Retina (tissue), 1 donor: ENCODE results near the gene CASZ1.

Source experiments
- DNase-seq: peaks from one replicate; pipeline ENCODE4 v3.0.0-alpha.2; 2016

The CASZ1 gene

DNA sequence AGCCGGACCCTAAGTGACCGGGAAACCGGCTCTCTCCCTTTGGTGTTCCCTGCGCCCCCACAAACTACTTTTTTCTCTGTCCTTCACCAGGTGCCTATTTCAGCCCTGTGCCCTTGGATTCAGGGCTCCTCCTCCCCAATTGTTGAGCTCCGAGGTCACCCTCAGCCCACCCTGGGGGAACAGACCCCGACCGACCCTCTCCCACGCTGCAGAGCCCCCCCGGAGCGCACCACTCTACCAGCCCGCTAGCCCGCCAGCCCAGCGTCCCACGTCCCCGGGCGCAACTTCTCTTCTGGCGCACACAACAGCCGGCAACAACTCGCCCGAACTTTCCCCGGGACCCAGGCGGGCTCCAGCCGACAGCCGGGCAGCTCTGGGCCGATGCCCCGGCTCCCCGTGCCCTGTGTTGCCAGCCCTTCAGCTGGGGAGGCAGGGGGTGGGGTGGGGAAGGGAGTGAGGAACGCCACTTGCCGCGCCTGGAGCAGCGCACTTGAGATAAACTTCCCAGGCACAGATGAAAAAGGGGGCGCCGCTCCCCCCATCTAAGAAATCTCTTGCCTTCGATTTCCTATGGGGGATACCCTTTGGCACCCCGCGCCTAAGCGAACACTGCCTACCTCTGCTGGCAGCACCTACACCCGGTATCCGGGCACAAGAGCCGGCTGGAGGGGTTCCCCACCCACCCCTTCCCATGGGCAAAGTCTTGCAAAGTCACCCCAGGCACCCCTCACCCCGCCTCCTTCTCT lies 997 bp downstream of the CASZ1 start:
- no peak for DNase-seq

DNA sequence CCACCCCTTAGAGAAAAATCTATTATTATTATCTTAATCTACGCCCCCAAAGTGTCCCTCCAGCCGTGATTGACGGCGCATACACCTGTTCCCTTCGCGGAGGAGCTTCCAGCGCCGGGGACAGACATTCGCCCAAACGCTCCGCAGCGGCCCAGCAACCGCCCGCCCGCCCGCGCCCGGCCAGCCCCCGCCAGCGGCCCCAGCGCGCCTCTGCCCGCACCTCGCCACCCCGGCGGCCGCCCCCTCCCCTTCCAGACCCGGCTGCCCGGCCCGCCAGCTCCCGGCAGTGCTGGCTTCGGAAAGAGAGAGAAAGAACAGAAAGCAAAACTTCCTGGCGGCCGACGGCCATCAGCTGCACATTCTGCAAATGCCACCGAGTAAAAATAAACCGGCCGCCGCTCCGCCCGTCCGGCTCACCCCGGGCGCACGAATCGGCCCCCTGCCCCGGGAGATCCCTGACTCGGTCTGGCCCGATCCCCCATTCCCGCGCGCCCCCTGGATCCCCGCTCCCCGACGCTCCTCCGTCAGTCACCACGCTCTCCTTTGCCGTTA lies 1.6 kb downstream of the CASZ1 start:
- DNase-seq, result no peak

- DNase-seq, result no peak
These were observed 3.3 kb downstream of the CASZ1 start for GRCh38 chr1:10793129-10793651.

DNA sequence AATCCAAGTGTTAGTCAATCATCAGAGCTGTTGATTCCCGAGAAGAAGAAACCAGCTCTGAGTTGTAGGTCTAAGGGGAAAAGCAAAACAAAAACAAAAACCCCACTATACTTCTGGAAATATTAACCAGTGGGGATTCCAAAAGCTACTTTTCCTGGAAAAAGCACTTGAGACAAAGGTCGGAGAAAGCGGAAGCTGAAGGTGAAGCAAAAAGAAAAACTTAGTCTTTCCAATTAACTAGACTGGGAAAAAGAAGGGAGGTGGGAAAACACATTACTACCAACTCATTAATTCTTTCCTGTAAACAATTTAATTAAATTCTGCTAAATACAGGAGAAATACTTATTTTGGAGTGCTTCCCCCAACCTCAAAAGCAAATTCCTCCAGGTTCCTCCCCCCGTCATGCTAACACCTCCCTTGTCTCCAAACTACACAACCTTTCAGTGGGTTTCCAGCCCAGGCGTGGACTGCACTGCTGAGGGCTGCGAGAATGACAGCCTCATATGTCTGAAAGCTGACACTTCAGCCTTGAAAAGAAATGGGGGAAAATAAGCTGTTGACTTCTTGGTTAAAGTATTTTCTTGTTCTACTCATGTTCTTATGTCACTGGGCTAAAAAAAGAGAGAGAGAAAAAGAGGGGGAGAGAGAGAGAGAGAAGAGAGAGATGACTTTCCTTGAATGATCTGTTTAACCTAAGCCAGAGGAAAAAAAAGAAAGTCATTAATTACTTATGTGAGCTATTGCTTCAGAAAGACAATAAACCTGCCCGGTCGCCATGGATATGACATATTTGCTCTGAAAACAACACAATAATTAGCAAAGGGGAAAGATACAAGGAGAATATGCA lies 5.1 kb downstream of the CASZ1 start:
- DNase-seq, result no peak

DNA sequence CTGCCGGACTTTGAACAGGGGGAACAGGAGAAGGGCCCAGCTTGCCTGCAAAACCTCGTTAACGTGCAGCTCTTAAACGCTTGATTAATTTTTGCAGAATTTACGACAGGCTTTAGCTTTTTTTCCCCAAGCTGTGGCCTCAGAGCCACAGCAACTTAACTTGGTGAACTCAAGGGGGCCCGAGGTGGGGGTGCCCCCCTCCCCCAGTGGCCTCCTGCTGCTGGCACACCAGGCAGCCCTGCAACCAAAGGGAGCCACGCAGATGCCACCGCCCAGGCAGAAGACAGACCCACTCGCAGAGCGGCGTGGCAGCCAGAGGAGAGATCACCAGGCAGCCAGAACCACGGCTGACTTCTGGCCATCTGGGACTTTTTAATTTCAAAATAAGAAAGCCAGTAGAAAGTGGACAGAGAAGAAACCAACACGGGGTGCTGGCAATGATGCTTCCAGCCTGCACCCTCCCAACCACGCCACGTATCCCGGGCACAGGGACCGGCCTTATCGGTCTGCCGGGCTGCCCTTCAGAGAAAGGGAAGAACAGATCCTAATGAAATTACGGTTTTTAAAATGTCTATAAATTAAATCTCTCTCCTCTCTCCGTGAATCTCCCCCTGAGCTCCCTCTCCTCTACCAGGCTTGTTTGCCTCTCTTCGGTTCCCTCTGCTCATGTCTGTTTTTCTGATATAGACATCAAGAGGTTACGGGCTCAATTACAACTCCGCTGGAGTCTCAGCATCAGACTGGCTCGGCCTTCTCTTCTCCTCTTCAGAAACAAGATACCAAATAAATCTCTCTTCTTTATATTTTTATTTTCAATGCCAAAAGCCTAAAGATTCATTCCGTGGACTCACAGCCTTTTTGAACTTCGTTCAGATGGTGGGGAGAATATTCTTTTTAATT lies 6.4 kb downstream of the CASZ1 start:
- DNase-seq, result no peak

DNA sequence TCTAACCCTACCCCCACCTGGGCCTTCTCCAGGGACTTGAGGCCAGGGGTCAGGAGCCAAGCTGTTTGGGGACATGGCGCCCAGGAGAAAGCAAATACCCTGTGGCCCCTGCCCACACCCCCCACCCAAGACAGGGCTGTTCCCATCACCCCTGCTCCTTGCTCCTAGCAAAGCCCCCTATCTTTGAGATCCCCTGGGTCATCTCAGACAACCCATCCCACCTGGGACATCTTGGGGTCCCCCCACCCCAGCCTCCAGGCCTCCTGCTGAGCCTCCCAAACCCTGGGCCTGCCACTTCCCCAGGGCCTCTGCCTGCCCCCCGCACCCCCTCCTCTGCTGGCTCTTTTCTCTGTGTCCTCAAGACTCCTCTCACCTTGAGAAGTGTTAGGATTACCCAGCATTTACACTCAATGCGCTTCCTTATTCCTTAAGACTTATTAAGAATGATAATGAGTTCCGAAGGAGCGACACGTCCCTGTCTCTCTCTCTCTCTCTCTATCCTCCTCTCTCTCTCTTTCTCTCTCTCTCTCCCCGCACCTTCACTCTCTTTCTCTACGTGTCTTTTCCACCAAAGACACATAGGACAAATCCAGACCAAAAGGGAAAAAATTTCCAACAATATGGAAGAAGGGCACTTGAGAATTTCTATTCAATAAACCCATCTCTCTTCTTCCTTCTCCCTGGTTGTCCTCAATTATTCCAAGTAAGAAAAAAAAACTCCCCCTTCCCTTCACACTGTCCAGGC lies 7.2 kb downstream of the CASZ1 start:
- no peak for DNase-seq

DNA sequence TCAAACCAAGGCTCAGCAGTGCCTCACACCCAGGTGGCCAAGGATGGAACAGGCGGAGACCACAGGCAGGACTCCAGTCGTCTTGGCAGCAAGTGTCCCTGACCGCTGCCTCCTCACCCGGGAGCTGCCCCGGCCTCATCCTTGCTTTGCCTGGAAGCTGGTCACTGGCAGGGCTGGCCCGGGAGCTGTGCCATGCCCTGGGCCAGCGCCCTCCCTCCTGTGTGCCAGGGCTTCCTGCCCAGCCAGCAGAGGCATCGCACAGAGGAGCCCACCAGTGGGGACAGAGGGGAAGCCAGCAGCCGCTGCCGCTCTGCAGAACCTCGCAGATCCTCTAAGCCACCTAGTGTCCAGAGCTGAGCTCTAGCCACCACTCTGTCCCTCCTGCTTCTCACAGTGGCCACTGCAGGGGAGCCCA lies 7.8 kb downstream of the CASZ1 start:
- peak; percentile 83 for DNase-seq

- DNase-seq, result no peak
These were observed 9.2 kb downstream of the CASZ1 start for GRCh38 chr1:10787286-10787685.

DNA sequence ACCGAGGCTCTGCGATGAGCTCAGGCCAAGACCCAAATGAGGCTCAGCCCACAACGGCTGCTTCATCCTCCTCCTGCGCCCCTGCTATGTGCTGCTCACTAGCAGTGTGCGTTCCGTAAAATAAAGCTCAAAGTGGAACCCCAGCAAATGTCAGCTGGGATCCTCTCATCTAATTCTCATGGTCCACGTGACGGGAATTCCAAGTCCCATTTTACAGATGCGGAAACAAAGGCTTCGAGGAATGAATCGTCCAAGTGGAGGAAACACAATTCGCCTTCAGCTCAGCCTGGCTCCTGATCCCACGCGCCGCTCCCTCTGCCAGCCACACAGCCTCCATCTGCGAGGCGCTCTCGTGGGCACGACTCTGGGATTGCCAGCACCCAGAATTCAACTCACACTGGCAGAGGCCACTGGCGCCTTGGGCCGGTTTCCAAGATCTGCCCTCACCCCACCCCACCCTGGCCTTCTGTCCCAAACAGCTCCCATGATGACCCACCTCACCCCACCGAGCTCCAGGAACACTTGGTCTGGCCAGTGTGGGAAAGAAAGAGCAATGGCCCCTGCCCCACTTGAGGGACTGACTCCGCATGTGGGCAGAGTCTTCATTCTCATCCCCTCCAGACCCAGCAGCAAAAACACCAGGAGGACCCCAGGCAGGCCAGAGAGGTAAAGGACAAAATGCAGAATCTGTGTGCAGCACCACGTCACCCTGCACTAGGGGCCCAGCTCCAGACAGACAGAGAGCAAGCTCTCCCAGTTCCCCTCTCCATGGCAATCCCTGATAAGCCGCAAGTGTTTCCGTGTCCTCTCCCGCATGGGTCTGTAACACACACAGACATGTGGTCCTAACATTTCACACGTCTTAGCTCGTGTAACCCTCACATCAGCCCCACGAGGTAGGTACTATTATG lies 10.5 kb downstream of the CASZ1 start:
- DNase-seq, result no peak

DNA sequence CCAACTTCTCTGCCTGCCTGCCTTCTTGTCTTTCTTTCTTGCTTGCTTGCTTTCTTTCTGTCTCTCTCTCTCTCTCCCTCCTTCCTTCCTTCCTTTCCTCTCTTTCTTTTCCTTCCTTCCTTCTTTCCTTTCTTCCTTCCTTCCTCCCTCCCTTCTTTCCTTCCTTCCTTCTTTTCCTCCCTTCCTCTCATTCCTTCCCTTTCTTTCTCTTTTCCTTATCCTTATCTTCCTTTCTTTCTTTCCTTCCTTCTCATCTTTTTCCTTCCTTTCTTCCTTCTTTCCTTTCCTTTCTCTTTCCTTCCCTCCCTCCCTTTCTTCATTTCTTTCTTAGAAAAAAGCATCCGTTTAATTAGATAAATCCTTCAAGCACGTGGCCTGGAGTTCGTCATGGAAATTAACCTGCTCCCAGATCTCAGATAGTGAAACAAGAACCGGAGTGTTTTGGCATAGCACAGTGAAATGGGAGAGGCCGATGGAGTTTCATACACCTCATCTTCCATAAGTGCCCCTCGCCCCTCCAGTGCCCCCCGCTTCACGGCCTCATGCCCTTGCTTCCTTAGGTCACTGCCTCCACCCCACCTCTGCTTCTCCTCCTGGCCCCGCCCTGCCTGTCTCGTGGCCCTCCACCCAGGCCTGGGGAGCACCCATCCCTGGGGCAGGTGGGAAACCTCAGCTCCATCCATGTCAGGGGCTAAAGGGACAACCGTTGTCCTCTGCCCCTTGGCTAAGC lies 11.3 kb downstream of the CASZ1 start:
- DNase-seq, result no peak

DNA sequence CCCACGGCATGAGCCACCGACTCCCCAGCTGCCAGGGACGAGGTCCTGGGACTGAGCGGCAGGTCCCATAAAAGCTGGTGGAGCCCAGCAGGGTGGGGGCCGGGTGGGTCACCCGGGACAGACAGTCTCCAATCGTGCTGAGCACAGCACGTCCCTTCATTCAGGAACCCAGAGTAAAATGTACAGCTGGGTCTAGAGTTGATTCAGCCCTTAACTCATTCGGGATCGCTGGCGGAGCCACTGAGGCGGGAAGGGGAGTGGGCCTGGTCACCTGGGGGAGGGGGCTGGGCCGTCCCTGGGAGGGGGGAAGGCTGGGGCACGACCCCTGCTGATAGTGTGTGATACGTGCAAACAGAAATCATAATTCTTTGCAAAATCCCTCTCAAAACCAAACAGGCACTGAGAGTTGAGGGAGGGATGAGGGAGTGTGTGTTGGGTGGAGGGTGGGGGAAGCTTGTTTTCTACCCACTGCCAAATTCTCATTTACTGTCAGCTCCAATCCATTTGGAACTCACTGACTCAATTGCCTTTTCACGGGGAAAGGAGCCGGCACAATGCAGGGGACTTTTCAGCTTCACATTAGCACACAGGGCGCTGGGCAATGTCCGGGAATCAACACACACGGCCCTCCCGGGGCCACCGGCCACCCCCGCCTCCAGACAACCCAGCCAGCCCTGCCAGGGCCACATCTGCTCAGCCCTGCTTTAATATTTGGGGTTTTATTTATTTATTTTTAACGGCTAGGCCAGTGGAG lies 13.8 kb downstream of the CASZ1 start:
- peak; percentile 82 for DNase-seq

- DNase-seq, result no peak
These were observed 15.3 kb downstream of the CASZ1 start for GRCh38 chr1:10781137-10781536.

- no peak for DNase-seq
These were observed 16.6 kb downstream of the CASZ1 start for GRCh38 chr1:10779841-10780240.

DNA sequence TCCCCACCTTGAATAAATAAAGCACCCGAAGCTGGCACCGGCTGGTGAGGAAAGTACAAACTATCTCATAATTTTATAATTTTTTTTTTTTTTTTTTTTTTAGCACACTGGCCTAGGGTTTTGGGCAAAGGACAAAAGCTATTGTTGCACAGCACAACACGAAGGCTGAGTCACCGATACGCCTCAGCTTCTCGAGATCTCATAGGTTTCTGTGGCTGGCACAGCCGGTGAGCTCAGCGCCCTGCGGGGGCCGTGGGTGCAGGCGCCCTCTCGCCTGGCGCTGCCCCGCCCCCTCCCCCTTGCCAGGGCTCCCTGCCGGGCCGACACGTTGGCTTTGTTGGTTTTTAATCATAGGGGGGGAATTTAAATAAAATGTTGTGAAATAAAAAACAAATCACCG lies 17.2 kb downstream of the CASZ1 start:
- DNase-seq, result no peak

DNA sequence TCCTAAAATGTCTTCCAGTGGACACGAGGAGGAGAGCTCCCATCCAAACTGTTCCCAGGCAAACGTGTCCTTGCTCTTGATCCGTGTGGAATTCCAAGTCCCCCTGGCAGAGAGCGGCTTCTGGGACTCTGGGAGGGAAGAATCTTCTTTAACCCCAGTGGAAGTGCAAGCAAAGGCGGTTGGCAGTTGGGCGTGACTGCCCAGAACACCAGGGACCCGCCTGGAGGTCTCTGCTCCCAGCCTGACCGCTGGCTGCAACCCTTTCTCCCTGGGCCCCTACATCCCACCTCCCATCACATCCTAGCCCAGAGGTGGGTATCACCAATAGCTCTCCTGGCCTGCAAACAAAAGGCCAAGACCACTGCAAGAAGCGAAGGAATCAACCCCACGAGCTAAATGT lies 17.8 kb downstream of the CASZ1 start:
- no peak for DNase-seq

DNA sequence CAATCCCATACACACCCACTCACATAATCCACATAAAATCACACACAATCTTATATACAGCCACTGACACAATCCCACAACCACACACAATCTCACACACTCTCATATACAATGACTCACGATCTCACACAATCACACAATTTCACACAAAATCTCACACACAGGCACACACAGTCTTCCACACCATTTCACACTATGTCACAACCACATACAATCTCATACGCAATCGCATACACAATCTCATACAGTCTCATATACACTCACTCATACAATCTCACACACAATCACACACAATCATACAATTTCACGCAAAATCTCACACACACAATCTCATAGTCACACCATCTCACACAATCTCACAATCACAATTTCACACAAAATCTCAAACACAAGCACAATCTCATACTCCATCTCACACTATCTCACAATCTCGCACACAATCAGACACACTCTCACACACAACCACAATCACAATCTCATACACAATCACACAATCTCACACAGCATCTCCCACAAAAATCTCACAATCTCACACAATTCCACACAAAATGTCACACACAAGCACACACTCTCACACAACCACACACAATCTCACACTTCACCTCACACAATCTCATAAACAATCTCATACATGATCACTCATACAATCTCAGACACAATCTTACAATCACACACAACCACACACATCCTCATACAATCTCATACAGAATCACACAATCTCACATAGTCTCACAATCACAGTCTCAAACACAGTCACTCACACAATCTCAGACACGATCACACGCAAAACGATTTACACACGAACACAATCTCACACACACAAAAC lies 18.5 kb downstream of the CASZ1 start:
- DNase-seq, result no peak

- no peak for DNase-seq
These were observed 20.1 kb downstream of the CASZ1 start for GRCh38 chr1:10776190-10776905.

DNA sequence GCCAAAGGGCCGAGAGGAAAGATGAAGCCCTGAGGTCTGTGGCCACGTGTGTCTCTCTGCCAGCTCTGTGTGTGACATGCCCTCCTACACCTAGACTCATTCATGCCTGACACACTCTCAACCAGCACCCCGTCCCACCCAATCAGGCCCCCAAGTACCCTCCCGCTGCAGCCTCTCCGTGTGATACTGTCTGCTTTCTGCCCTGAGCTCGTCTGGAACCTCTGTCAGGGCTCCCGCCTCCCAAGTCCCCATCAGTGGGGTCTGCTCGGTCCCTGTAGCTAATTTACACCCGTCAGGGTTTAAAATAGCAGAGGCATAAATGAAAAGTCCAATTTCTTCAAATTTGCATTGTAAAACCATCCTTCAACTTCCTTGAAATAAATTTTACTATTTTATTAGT lies 20.7 kb downstream of the CASZ1 start:
- DNase-seq, result no peak
